HUES48 (cell line): Measurements from ENCODE around the gene CDH2.
"Not testable (repeated sequence)": the region's sequence is repeated elsewhere in the genome, so short reads cannot be mapped to it uniquely, and the experiment has no call there.

Source experiments
- H3K27ac ChIP-seq: one replicate; pipeline ENCODE4 v1.7.0; 2013; ENCODE audit warnings: low read depth, low read length, inconsistent platforms
- H3K27me3 ChIP-seq: 2 replicates; pipeline ENCODE4 v1.6.1; 2013; ENCODE audit warnings: mild to moderate bottlenecking, low read length; ENCODE audit not compliant: control insufficient read depth, insufficient read depth
- H3K36me3 ChIP-seq: 2 replicates; pipeline ENCODE4 v1.6.1; 2013; ENCODE audit warnings: low read length; ENCODE audit not compliant: control insufficient read depth, insufficient read depth
- H3K4me1 ChIP-seq: 2 replicates; pipeline ENCODE4 v1.6.1; 2013; ENCODE audit warnings: mild to moderate bottlenecking, low read length; ENCODE audit not compliant: control insufficient read depth, insufficient read depth
- H3K4me3 ChIP-seq: 2 replicates; pipeline ENCODE4 v1.5.1; 2013; ENCODE audit warnings: mild to moderate bottlenecking, low read depth, low read length
- H3K9ac ChIP-seq: 2 replicates; pipeline ENCODE4 v1.6.1; 2013; ENCODE audit warnings: mild to moderate bottlenecking, low read depth, low read length, moderate library complexity
- H3K9me3 ChIP-seq: 2 replicates; pipeline ENCODE4 v1.6.1; 2013; ENCODE audit warnings: low read length; ENCODE audit not compliant: control insufficient read depth, insufficient read depth

CDH2 gene

DNA sequence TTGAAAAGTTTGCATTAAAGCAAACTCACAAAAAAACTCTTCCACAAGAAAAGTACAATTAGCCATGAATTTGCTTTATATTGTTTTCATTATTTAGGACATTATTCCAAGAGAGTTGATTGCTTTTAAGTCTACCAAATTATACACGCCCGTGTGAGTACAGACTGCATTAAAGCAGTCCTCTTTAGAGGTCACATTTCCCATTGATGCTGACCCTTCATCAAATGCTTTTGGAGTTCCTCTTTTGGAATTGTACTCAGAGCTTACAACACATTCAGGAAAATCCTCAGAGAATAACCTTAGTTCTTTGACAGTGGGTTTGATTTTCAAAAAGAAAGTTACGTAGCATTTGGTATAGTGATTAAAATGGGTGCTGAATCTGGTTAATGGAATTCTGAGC is 256.1 kb downstream of the CDH2 start:
- H3K27me3 ChIP-seq, result no peaks in the 10 kb centered on the region
- no peak overlapping the region for H3K4me3 ChIP-seq
- H3K27ac ChIP-seq, result no peak overlapping the region
- H3K4me1 ChIP-seq, result peaks cover 12% of the 10 kb centered on the region
- no peaks in the 10 kb centered on the region for H3K36me3 ChIP-seq
- H3K9me3 ChIP-seq, result no peaks in the 10 kb centered on the region
- H3K9ac ChIP-seq, result no peak overlapping the region

GRCh38 chr18:27906189-27906588 is 270.7 kb downstream of the CDH2 start:
- H3K9ac ChIP-seq, H3K4me1 ChIP-seq, H3K27ac ChIP-seq, H3K4me3 ChIP-seq, H3K36me3 ChIP-seq, H3K27me3 ChIP-seq: not testable (repeated sequence)
- peaks cover 15% of the 10 kb centered on the region for H3K9me3 ChIP-seq

DNA sequence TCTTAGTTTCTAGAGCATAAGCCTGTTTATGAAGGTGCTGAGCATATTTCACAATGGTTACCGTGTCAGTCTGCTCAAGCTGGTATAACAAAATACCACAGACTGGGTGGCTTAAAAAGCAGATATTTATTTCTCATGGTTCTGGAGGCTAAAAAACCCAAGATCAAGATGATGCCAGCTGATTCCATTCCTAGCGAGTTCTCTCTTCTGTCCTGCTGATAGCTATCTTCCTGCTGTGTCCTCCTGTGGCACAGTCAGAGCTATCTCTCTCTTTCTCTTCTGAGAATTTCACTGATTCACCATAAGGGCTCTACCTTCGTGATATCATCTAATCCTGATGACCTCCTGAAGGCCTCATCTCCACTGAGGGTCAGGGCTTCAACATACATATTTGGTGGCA is 273.0 kb downstream of the CDH2 start:
- Histone ChIP-seq H3K9ac (no peak overlapping the region), H3K9me3 (peaks cover 15% of the 10 kb centered on the region), H3K27ac (no peak overlapping the region), H3K36me3 (no peaks in the 10 kb centered on the region), H3K27me3 (no peaks in the 10 kb centered on the region), H3K4me1 (peaks cover 9% of the 10 kb centered on the region; the same call in 1 of the 2 replicates), H3K4me3 (no peak overlapping the region)

DNA sequence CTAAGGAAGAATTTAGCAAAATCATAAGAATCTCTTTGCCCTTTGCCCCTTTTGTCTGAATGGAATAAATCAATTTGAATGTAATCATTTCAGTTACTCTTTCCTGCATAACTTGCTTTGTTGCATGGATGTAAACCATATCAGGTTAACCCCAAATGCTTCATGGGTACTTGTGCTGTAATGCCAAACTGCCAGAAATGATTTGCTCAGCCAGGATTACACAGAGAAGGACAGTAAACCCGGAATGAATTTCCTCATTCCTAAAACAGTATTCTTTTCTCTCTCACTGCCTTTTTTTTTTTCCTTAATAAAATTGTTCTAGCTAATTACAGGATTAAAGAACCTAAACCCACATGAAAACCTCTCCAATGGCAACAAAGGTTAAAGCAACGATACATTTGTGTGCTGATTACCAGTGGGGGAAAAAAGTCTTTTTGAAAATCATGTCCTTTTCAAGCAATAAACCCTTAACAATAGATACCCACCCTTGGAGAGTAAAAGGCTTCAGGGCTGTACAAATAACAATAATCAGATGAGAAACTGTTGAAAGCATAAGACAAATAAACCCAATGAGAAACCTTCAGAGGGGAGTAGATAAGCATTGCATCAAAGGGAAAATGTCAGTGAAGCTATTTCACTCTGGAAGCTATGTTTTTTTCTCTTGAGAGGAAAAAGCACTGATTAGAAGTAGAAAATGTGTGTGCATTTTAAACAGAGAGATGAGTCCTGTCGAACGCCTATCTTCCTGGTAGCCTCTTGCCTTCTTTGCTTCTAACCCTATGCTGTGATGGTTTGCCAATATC is 275.3 kb downstream of the CDH2 start:
- peaks cover 8% of the 10 kb centered on the region; the same call in 1 of the 2 replicates for H3K9me3 ChIP-seq
- no peak overlapping the region for H3K27ac ChIP-seq
- H3K36me3 ChIP-seq, result no peaks in the 10 kb centered on the region

More for the DNA sequence above, 275.3 kb downstream of the CDH2 start:
- no peaks in the 10 kb centered on the region for H3K27me3 ChIP-seq
- H3K4me3 ChIP-seq, result no peak overlapping the region
- H3K9ac ChIP-seq, result no peak overlapping the region
- H3K4me1 ChIP-seq, result peaks cover 9% of the 10 kb centered on the region; the same call in 1 of the 2 replicates
